ENCODE data around the gene SYNJ1.
"Not testable (repeated sequence)": the region's sequence is repeated elsewhere in the genome, so short reads cannot be mapped to it uniquely, and the experiment has no call there.

SYNJ1 gene

DNA sequence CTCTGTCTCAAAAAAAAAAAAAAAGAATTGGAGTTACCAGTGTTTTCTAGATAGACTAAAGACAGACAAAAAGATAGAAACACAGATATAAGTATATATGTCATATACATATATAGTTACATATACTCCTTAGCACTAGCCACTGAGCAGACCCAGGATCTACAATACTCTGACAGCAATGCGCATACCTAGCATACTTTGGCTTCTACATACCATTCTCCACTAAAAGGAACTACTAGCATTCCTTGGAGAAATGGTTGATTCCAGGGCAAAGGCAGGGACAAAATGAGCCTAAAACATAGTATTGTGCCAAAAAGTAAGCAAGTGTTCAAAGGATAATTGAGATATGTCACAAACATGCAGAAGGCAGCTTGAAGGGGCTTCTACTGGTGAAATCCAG, 22.7 kb downstream of the SYNJ1 start:
- DNase-seq: no peak
- Histone ChIP-seq H3K36me3 (ENCODE audit: control insufficient read depth, insufficient read depth, low read length) (no peaks in the 10 kb centered on the region), H3K9me3 (ENCODE audit: control insufficient read depth, low read length) (no peaks in the 10 kb centered on the region), H3K4me3 (ENCODE audit: insufficient read depth, low read depth, low read length, poor library complexity, severe bottlenecking) (no peak overlapping the region), H3K27ac (ENCODE audit: insufficient read depth, low read length, poor library complexity, severe bottlenecking) (no peak overlapping the region), H3K27me3 (replicated peaks; ENCODE audit: control insufficient read depth, insufficient read depth, low read length, poor library complexity, severe bottlenecking) (no peaks in the 10 kb centered on the region), H3K4me1 (ENCODE audit: control insufficient read depth, insufficient read depth, low read length, poor library complexity, severe bottlenecking) (no peaks in the 10 kb centered on the region)

- DNase-seq: no peak
- Histone ChIP-seq H3K9me3 (ENCODE audit: control insufficient read depth, low read length) (no peaks in the 10 kb centered on the region), H3K27ac (ENCODE audit: insufficient read depth, low read length, poor library complexity, severe bottlenecking) (no peak overlapping the region), H3K4me1 (ENCODE audit: control insufficient read depth, insufficient read depth, low read length, poor library complexity, severe bottlenecking) (no peaks in the 10 kb centered on the region), H3K36me3 (ENCODE audit: control insufficient read depth, insufficient read depth, low read length) (peaks cover 8% of the 10 kb centered on the region), H3K27me3 (replicated peaks; ENCODE audit: control insufficient read depth, insufficient read depth, low read length, poor library complexity, severe bottlenecking) (no peaks in the 10 kb centered on the region), H3K4me3 (ENCODE audit: insufficient read depth, low read depth, low read length, poor library complexity, severe bottlenecking) (no peak overlapping the region)
Observed at GRCh38 chr21:32702702-32703101, 25.1 kb downstream of the SYNJ1 start.

- no peaks in the 10 kb centered on the region for H3K4me1 ChIP-seq (ENCODE audit: control insufficient read depth, insufficient read depth, low read length, poor library complexity, severe bottlenecking)
- no peak for DNase-seq
- H3K9me3 ChIP-seq (ENCODE audit: control insufficient read depth, low read length): no peaks in the 10 kb centered on the region
- H3K27me3 ChIP-seq (replicated peaks; ENCODE audit: control insufficient read depth, insufficient read depth, low read length, poor library complexity, severe bottlenecking): no peaks in the 10 kb centered on the region
- H3K27ac ChIP-seq (ENCODE audit: insufficient read depth, low read length, poor library complexity, severe bottlenecking): no peak overlapping the region
- H3K4me3 ChIP-seq (ENCODE audit: insufficient read depth, low read depth, low read length, poor library complexity, severe bottlenecking): no peak overlapping the region
- peaks cover 8% of the 10 kb centered on the region for H3K36me3 ChIP-seq (ENCODE audit: control insufficient read depth, insufficient read depth, low read length)
Observed at GRCh38 chr21:32698971-32699693, 28.7 kb downstream of the SYNJ1 start.

GRCh38 chr21:32698286-32698685, 29.5 kb downstream of the SYNJ1 start:
- no peak for DNase-seq
- Histone ChIP-seq H3K4me1 (ENCODE audit: control insufficient read depth, insufficient read depth, low read length, poor library complexity, severe bottlenecking) (no peaks in the 10 kb centered on the region), H3K27me3 (replicated peaks; ENCODE audit: control insufficient read depth, insufficient read depth, low read length, poor library complexity, severe bottlenecking) (no peaks in the 10 kb centered on the region), H3K9me3 (ENCODE audit: control insufficient read depth, low read length) (no peaks in the 10 kb centered on the region), H3K27ac (ENCODE audit: insufficient read depth, low read length, poor library complexity, severe bottlenecking) (no peak overlapping the region), H3K4me3 (ENCODE audit: insufficient read depth, low read depth, low read length, poor library complexity, severe bottlenecking) (no peak overlapping the region), H3K36me3 (ENCODE audit: control insufficient read depth, insufficient read depth, low read length) (peaks cover 8% of the 10 kb centered on the region)

DNA sequence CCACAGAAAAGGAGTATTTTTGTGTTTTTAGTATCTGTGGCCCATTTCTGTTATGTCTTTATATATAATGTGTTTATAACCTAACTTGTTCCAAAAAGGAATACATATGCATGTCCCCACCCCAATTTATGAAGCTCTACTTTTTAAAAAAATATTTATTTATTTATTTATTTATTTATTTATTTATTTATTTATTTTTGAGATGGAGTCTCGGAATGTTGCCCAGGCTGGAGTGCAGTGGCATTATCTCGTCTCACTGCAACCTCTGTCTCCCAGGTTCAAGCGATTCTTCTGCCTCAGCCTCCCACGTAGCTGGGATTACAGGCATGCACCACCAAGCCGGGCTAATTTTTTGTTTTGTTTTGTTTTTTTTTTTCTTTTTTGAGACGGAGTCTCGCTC, 32.3 kb downstream of the SYNJ1 start:
- not testable (repeated sequence) for H3K27me3 ChIP-seq (replicated peaks; ENCODE audit: control insufficient read depth, insufficient read depth, low read length, poor library complexity, severe bottlenecking); H3K4me1 ChIP-seq (ENCODE audit: control insufficient read depth, insufficient read depth, low read length, poor library complexity, severe bottlenecking); DNase-seq; H3K27ac ChIP-seq (ENCODE audit: insufficient read depth, low read length, poor library complexity, severe bottlenecking); H3K4me3 ChIP-seq (ENCODE audit: insufficient read depth, low read depth, low read length, poor library complexity, severe bottlenecking); H3K9me3 ChIP-seq (ENCODE audit: control insufficient read depth, low read length)
- H3K36me3 ChIP-seq (ENCODE audit: control insufficient read depth, insufficient read depth, low read length): peaks cover 24% of the 10 kb centered on the region

GRCh38 chr21:32693581-32693980, 34.2 kb downstream of the SYNJ1 start:
- H3K4me3 ChIP-seq (ENCODE audit: insufficient read depth, low read depth, low read length, poor library complexity, severe bottlenecking): no peak overlapping the region
- DNase-seq: no peak
- H3K9me3 ChIP-seq (ENCODE audit: control insufficient read depth, low read length): no peaks in the 10 kb centered on the region
- H3K4me1 ChIP-seq (ENCODE audit: control insufficient read depth, insufficient read depth, low read length, poor library complexity, severe bottlenecking): no peaks in the 10 kb centered on the region
- H3K27me3 ChIP-seq (replicated peaks; ENCODE audit: control insufficient read depth, insufficient read depth, low read length, poor library complexity, severe bottlenecking): no peaks in the 10 kb centered on the region
- H3K36me3 ChIP-seq (ENCODE audit: control insufficient read depth, insufficient read depth, low read length): peaks cover 15% of the 10 kb centered on the region
- H3K27ac ChIP-seq (ENCODE audit: insufficient read depth, low read length, poor library complexity, severe bottlenecking): no peak overlapping the region

DNA sequence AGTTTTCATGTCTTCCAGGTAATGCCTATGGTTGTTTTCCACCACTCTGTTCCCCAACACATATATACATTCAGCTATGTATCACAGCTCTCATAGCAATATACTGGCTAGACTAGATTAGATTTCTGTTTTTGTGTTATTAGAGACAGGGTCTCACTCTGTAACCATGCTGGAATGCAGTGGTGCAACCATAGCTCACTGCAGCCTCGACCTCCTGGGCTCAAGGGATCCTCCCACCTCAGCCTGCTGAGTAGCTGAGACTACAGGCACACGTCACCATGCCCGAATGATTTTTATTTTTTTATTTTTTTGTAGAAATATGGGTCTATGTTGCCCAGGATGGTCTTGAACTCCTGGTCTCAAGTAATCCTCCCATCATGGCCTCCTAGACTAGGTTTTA, 37.7 kb downstream of the SYNJ1 start:
- H3K9me3 ChIP-seq (ENCODE audit: control insufficient read depth, low read length): no peaks in the 10 kb centered on the region
- no peak overlapping the region for H3K4me3 ChIP-seq (ENCODE audit: insufficient read depth, low read depth, low read length, poor library complexity, severe bottlenecking)
- no peak for DNase-seq
- no peak overlapping the region for H3K27ac ChIP-seq (ENCODE audit: insufficient read depth, low read length, poor library complexity, severe bottlenecking)
- no peaks in the 10 kb centered on the region for H3K4me1 ChIP-seq (ENCODE audit: control insufficient read depth, insufficient read depth, low read length, poor library complexity, severe bottlenecking)
- H3K27me3 ChIP-seq (replicated peaks; ENCODE audit: control insufficient read depth, insufficient read depth, low read length, poor library complexity, severe bottlenecking): no peaks in the 10 kb centered on the region
- H3K36me3 ChIP-seq (ENCODE audit: control insufficient read depth, insufficient read depth, low read length): peaks cover 23% of the 10 kb centered on the region

DNA sequence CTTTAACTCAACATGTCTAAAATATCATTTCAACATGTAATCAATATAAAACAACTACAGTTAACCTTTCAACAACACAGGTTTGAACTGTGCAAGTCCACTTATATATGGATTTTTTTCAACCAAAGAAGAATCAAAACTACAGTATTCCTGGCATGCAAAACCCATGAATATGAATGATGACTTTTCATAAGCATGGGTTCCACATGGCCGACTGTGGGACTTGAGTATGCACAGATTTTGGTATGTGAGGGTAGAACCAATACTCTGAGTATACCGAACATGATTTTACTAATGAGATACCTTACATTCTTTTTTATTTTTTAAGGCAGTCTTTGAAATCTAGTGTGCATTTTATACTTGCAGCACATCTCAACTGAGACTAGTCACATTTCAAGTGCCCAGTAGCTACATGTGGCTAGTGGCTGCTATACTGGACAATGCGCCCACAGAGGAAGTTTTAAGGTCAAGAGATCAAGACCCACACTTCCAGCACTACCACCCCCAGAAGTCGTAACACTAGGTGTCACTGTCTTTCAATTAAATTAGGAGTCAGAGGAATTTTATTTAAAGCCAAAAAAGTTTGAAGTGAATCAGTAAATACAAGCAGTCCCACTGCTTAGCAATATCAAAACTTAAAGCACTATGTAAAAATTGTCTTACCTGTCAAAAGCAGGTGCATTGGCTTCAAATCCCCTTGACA, 40.0 kb downstream of the SYNJ1 start:
- H3K27me3 ChIP-seq (replicated peaks; ENCODE audit: control insufficient read depth, insufficient read depth, low read length, poor library complexity, severe bottlenecking): no peaks in the 10 kb centered on the region
- no peak overlapping the region for H3K4me3 ChIP-seq (ENCODE audit: insufficient read depth, low read depth, low read length, poor library complexity, severe bottlenecking)
- H3K36me3 ChIP-seq (ENCODE audit: control insufficient read depth, insufficient read depth, low read length): peaks cover 21% of the 10 kb centered on the region
- no peak overlapping the region for H3K27ac ChIP-seq (ENCODE audit: insufficient read depth, low read length, poor library complexity, severe bottlenecking)
- DNase-seq: no peak
- H3K9me3 ChIP-seq (ENCODE audit: control insufficient read depth, low read length): no peaks in the 10 kb centered on the region
- no peaks in the 10 kb centered on the region for H3K4me1 ChIP-seq (ENCODE audit: control insufficient read depth, insufficient read depth, low read length, poor library complexity, severe bottlenecking)

- Histone ChIP-seq H3K4me1 (ENCODE audit: control insufficient read depth, insufficient read depth, low read length, poor library complexity, severe bottlenecking) (no peaks in the 10 kb centered on the region), H3K36me3 (ENCODE audit: control insufficient read depth, insufficient read depth, low read length) (peaks cover 18% of the 10 kb centered on the region), H3K4me3 (ENCODE audit: insufficient read depth, low read depth, low read length, poor library complexity, severe bottlenecking) (no peak overlapping the region), H3K27ac (ENCODE audit: insufficient read depth, low read length, poor library complexity, severe bottlenecking) (no peak overlapping the region), H3K27me3 (replicated peaks; ENCODE audit: control insufficient read depth, insufficient read depth, low read length, poor library complexity, severe bottlenecking) (no peaks in the 10 kb centered on the region), H3K9me3 (ENCODE audit: control insufficient read depth, low read length) (no peaks in the 10 kb centered on the region)
- no peak for DNase-seq
Observed at GRCh38 chr21:32682696-32683474, 44.9 kb downstream of the SYNJ1 start.

DNA sequence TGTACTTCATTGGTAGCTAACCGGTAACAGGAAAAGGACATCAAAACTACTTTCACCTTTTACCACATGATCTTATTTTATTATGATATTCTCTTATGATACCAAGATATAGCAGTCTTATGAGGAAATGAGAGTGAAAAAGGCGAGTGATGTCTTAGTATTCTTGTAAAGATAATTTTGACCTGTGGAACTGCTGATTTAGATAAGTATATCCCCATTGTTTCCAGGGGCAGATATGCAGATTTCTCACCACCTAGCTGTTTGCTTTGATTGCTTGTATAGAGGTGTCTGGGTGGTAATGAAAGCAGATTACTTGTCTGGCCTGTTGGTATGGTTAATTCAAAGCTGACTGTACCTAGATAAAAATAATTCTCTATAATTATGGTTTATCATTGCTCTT, 53.1 kb downstream of the SYNJ1 start:
- H3K4me3 ChIP-seq (ENCODE audit: insufficient read depth, low read depth, low read length, poor library complexity, severe bottlenecking): no peak overlapping the region
- no peaks in the 10 kb centered on the region for H3K27me3 ChIP-seq (replicated peaks; ENCODE audit: control insufficient read depth, insufficient read depth, low read length, poor library complexity, severe bottlenecking)
- H3K4me1 ChIP-seq (ENCODE audit: control insufficient read depth, insufficient read depth, low read length, poor library complexity, severe bottlenecking): no peaks in the 10 kb centered on the region
- no peak overlapping the region for H3K27ac ChIP-seq (ENCODE audit: insufficient read depth, low read length, poor library complexity, severe bottlenecking)
- no peaks in the 10 kb centered on the region for H3K9me3 ChIP-seq (ENCODE audit: control insufficient read depth, low read length)
- no peak for DNase-seq
- H3K36me3 ChIP-seq (ENCODE audit: control insufficient read depth, insufficient read depth, low read length): peaks cover 23% of the 10 kb centered on the region
